HG03378 (cell line): ENCODE results near the gene EIF2S3.
"Not testable (repeated sequence)": the region's sequence is repeated elsewhere in the genome, so short reads cannot be mapped to it uniquely, and the experiment has no call there.

Experiments used
- ATAC-seq: cut with Tn5 transposase; IDR thresholded peaks from one replicate; pipeline ENCODE4 v1.9.1; 2021; ENCODE audit warnings: mild to moderate bottlenecking, moderate library complexity; ENCODE audit not compliant: unreplicated experiment

EIF2S3 gene

DNA sequence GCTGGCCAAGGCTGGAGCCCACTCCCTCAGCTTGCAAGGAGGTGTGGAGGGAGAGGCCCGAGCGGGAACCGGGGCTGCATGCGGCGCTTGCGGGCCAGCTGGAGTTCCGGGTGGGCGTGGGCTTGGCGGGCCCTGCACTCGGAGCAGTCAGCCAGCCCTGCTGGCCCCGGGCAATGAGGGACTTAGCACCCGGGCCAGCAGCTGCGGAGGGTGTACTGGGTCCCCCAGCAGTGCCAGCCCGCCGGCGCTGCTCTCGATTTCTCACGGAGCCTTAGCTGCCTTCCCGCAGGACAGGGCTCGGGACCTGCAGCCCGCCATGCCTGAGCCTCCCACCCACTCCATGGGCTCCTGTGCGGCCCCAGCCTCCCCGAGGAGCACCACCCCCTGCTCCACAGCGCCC lies 5.1 kb upstream of the EIF2S3 start:
- not testable (repeated sequence) for ATAC-seq

DNA sequence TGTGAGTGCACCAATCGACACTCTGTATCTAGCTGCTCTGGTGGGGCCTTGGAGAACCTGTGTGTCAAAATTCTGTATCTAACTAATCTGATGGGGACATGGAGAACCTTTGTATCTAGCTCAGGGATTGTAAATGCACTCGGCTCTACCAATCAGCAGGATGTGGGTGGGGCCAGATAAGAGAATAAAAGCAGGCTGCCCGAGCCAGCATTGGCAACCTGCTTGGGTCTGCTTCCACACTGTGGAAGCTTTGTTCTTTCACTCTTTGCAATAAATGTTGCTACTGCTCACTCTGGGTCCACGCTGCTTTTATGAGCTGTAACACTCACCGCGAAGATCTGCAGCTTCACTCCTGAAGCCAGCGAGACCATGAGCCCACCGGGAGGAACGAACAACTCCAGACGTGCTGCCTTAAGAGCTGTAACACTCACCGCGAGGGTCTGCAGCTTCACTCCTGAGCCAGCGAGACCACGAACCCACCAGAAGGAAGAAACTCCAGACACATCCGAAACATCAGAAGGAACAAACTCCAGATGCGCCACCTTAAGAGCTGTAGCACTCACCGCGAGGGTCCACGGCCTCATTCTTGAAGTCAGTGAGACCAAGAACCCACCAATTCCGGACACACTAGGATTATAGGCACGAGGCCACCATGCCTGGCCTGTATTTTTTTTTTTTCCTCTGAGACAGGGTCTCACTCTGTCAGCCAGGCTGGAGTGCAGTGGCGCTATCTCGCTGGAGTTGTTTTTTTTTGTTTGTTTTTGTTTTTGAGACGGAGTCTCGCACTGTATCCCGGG lies 4.0 kb upstream of the EIF2S3 start:
- ATAC-seq: not testable (repeated sequence)

- ATAC-seq: peak; percentile 5
Measured at GRCh38 chrX:24055043-24055356, 244 bp downstream of the EIF2S3 start.

DNA sequence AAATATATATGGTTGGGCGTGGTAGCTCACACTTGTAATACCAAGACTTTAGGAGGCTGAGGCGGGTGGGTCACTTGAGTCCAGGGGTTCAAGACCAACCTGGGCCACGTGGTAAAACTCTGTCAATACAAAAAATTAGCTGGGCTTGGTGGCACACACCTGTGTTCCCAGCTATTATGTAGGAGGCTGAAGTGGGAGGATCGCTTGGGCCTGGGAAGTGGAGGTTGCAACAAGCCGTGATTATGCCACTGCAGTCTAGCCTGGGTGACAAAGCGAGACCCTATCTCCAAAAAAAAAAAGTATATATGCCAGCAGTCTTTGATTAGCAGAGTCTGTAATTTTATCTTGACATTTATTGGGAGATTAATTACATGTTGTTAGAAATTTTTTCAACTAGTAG lies 8.7 kb downstream of the EIF2S3 start:
- no peak for ATAC-seq

DNA sequence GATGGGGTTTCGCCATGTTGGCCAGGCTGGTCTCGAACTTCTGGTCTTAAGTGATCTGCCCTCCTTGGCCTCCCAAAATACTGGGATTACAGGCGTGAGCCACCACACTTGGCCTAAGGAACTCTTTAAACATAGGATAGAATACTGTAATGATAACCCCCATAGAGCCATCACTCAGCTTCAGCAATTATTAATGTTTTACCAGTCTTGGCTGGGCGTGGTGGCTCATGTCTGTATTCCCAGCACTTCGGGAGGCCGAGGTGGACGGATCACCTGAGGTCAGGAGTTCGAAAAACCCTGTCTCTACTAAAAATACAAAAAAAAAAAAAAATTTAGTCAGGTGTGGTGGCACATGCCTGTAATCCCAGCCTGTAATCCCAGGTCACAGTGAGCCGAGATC lies 15.1 kb downstream of the EIF2S3 start:
- no peak for ATAC-seq

DNA sequence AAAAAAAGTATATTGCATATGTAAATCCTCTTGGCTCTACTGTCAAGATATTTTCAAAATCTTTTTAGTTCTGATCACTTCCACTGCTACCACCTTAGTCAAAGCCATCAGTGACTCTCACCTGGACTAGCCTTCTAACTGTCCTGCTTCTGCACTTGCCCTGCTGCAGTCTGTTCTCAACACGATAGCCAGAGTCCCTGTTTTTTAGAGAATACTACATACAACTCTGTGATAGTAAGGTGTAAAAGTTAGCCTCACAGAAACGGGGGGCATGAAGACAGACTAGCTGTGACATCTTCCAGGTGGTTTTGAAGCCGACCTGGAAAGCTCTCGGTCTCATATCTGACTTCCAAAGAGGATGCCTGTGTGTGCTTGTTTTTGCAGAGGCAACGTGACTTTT lies 24.7 kb downstream of the EIF2S3 start:
- ATAC-seq: no peak

DNA sequence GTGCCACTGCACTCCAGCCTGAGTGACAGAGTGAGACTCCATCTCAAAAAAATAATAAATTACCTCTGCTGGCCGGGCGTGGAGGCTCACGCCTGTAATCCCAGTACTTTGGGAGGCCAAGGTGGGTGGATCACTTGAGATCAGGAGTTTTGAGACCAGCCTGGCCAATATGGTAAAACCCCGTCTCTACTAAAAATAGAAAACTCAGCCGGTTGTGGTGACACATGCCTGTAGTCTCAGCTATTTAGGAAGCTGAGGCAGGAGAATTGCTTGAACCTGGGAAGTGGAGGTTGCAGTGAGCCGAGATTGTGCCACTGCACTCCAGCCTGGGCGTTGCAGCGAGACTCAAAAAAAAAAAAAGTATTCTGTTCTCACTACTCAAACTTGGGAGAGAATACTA lies 25.5 kb downstream of the EIF2S3 start:
- ATAC-seq: peak; percentile 12

DNA sequence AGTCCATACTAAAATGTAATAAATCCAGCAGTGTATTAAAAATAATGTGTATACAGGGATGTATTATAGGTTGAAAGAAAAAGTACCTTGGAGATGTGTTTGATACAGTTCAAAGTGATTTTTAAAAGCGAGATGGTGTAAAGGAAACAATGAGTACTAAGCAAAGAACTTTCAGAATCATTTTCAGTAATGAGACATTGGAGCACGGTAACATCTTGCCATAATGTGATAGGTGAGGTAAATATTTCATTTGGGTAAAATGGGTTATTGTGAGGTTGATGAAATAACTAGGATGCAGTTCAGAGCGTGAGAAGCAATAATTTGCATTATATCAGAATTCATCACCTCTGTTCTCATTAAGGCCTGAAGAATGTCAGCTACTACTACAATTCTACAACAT lies 25.9 kb downstream of the EIF2S3 start:
- peak; percentile 65 for ATAC-seq

GRCh38 chrX:24081661-24082154 lies 27.0 kb downstream of the EIF2S3 start:
- peak; percentile 43 for ATAC-seq

DNA sequence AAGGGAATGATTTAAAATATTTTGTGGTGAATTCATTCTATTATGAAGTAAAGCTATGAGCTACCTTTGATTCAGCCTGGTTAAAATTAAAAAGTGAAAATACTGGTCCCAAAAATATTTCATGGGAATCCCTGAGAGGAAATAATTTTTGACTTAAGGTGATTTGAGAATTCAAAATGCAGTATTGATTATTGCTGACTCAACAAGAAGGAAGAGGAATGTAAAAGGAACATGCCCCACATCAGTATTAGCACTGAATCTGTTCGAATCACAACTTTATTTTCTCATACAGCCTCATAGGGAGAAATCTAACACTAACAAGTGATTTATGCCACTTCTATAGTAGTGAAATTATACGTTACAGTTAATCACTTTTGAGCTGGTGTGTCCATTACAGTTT lies 27.7 kb downstream of the EIF2S3 start:
- no peak for ATAC-seq

DNA sequence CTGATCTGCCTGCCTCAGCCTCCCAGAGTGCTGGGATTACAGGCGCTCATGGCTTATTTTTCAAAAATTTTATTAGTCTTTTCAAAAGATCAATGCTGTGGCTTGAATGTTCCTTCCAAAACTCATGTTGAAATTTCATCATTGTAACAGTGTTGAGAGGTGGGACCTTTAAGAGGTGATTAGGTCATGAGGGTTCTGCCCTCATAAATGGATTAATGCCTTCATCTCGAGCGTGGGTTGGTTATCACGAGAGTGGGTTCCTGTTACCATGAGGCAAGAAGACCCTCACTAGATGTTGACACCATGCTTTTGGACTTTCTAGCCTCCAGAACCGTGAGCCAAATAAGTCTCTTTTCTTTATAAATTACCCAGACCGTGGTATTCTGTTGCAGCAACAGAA lies 30.3 kb downstream of the EIF2S3 start:
- ATAC-seq: no peak

DNA sequence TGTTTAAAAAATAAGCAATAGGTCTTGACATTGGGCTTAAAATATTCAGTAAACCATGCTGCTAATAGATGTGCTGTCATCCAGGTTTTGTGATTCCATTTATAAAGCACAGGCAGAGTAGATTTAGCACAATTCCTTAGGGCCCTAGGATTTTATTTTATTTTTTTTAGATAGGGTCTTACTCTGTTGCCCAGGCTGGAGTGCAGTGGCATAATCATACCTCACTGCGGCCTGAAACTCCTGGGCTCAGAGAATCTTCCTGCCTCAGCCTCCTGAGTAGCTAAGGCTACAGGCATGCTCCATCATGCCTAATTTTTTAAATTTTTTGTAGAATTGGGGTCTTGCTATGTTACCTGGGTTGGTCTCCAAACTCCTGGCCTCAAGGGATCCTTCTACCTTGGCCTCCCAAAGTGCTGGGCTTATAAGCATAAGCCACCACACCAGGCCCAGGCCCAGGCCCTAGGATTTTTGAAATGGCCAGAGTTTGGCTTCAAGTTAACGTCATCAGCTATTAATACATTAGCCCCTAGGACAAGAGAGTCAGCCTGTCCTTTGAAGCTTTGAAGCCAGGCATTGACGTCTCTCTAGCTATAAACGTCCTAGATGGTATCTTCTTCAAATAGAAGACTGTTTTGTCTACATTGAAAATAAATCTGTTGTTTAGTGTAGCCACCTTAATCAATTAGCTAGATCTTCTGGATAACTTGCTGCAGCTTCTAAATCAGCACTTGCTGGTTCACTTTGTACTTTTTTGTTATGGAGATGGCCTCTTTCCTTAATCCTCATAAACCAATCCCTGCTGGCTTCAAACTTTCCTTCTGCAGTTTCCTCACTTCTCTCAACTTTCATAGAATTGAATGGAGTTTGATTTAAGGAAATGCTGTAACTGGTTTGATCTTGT lies 35.8 kb downstream of the EIF2S3 start:
- no peak for ATAC-seq

GRCh38 chrX:24093746-24094145 lies 39.0 kb downstream of the EIF2S3 start:
- no peak for ATAC-seq

DNA sequence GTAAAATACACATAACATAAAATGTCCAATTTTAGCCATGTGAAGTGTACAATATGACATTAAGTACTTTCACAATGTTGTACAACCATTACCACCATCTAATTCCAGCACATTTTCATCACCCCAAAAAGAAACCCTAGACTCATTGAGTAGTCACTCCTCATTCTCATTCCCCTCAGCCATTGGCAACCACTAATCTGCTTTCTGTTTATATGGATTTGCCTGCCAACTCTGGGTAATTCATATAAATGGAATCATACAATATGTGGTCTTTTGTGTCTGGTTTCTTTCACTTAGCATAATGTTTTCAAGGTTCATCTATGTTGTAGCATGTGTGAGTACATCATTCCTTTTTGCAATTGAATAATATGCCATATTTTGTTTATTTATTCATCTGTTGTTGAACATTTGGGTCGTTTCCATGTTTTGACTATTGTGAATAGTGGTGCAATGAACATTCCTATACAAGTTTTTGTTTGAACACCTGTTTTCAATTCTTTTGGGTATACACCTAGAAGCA lies 43.0 kb downstream of the EIF2S3 start:
- ATAC-seq: no peak

DNA sequence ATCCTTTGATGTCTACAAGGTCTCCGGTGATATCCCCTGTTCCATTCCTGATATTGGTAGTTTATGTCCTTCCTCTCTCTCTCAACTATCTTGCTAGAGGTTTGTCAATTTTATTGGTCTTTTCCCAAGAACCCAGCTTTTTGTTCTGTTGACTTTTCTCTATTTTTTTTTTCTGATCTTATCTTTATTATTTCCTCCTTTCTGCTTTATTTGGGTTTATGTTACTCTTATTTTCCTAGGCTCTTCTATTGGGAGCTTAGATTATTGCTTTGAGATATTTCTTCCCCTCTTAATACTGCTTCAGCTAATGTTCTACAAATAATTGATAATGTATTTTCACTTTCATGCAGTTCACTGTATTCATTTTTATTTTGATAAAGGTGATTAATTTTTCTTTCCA lies 44.2 kb downstream of the EIF2S3 start:
- no peak for ATAC-seq

- ATAC-seq: no peak
Measured at GRCh38 chrX:24099394-24099793, 44.6 kb downstream of the EIF2S3 start.

DNA sequence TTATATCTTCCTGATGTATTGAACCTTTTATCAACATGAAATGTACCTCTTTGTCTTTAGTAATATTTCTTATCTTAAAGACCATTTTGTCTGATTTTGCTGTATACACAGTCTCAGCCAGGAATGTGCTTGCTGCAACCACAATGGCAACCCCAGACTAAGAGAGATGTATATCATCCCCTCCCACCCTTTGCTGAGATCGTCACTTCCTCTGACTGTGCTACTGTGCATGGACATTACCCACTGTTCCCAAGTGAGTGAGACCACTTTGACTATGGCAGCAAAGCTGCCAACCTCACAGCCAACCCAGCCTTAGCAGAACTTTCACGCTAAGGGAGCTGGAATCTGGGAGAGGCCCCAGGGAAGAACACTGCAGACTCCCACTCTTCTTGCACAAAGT lies 46.0 kb downstream of the EIF2S3 start:
- ATAC-seq: no peak

DNA sequence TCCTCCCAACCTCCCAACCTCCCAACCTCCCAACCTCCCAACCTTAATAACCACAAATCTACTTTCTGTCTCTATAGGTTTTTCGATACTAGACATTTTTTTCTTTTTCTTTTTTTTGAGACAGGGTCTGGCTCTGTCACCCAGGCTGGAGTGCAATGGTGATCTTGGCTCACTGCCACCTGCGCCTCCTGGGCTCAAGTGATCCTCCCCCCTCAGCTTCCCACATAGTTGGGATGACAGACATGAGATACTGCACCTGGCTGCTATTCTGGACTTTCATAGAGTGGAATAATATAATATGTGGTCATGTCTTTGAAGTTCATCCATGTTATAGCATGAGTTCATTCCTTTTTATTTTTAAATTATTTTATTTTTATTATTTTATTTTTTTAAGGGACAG lies 55.3 kb downstream of the EIF2S3 start:
- no peak for ATAC-seq

DNA sequence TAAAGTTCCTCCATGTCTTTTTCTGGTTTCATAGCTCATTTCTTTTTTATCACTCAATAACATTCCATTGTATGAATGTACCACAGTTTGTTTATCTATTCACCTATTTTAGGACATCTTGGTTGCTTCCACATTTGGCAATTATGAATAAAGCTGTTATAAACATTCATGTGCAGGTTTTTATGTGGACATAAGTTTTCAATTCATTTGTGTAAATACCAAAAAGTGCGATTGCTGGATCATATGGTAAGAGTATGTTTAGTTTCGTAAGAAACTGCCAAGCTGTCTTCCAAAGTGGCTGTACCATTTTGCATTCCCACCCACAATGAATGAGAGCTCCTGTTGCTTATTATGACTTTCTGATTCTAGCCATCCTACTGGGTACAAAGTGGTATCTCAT lies 58.4 kb downstream of the EIF2S3 start:
- ATAC-seq: no peak

GRCh38 chrX:24117258-24117657 lies 62.5 kb downstream of the EIF2S3 start:
- ATAC-seq: no peak

DNA sequence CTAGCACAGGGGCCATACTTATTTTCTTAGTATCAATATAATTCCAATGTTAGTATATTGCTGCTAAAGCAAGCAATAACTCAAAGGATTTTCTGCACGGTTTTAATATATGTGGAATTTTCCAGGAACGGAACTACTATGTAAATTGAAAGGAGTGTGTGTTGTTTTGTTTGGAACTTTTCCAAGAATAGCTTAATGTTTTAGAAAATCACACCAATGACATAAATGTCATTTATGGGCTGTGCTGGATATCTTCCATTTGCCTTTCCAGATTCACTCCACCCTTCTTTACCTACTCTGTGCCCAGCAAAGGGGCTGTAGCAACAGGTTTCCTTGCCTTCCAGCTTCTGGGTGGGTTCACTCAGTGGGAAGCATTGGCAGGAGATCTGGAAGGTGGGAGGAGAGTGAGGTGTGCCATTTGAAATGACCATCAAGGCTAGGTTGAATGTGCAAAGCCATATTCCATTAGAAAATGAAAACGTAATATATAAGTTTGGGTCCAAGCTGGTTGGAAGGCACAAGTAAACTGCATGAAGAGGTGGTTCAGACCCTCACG lies 69.6 kb downstream of the EIF2S3 start:
- no peak for ATAC-seq
